ENCODE data around the gene RGS14. TPM values are rescaled to one million over a fixed set of nuclear protein-coding genes. Genes with fewer than 3 reads are reported as not detected.

RGS14 gene
- total and polyA plus RNA-seq, 7 experiments from 2014 or later, result 32.9 to 196 (median 100) TPM

GRCh38 chr5:177403102-177403791 is 45.5 kb downstream of the RGS14 start:
- Mint-ChIP-seq H3K27me3 (peaks cover 0 to 58% (median 0%) of the 10 kb centered on the region in 5 donors), H3K4me3 (peak overlapping the region; percentile 76 to 88 (median 84)), H3K36me3 (no peaks in the 10 kb centered on the region), H3K9me3 (peaks cover 0 to 2% (median 0%) of the 10 kb centered on the region in 11 donors), H3K4me1 (peaks cover 7 to 35% (median 23%) of the 10 kb centered on the region in 7 donors), H3K27ac (peak overlapping the region in 7 of 9 donors; percentile 23 to 80 (median 71))
- Histone ChIP-seq H3K4me1 (ENCODE audit: control insufficient read depth in 2 of 2, insufficient read depth in 2 of 2, low read length in 2 of 2) (peaks cover 25 to 33% of the 10 kb centered on the region in 2 donors), H3K27ac (ENCODE audit: low read depth, low read length) (peak overlapping the region; percentile 25), H3K36me3 (ENCODE audit: control insufficient read depth in 2 of 3, insufficient read depth in 3 of 3, low read length in 3 of 3) (no peaks in the 10 kb centered on the region), H3K4me3 (ENCODE audit: low read length) (peak overlapping the region; percentile 61), H3K27me3 (ENCODE audit: control insufficient read depth in 2 of 2, insufficient read depth in 2 of 2, low read length in 2 of 2) (no peaks in the 10 kb centered on the region), H3K9me3 (ENCODE audit: control insufficient read depth in 2 of 3, low read length in 3 of 3) (no peaks in the 10 kb centered on the region)
- ChIA-PET CTCF (interaction anchor here (0.6 to 9.6 kb wide), 27 partner anchors 9 to 289 kb away, joined by 3 to 189 read pairs (median 11); partner anchors contain the start of genes GRK6, PDLIM7, PRR7 and SLC34A1), POLR2A (interaction anchor here (0.6 to 9.5 kb wide), 18 partner anchors 11 to 95 kb away, joined by 3 to 210 read pairs (median 6); partner anchors contain the start of genes GRK6, PDLIM7 and PRR7)
- ATAC-seq (peak; percentile 45), DNase-seq (peak in 8 of 9 donors; percentile 48 to 64 (median 60))
- intact Hi-C loops (cut with micrococcal nuclease), result loop anchor here (1.0 to 2.0 kb wide), 10 partner anchors 26 to 270 kb away; partner anchors contain the start of genes PDLIM7 (in 2 of the 2), NSD1 (in 1 of the 2), PRR7 (in 1 of the 2) and RGS14 (in 1 of the 2)

- Histone ChIP-seq H3K27me3 (ENCODE audit: control insufficient read depth in 2 of 2, insufficient read depth in 2 of 2, low read length in 2 of 2) (no peaks in the 10 kb centered on the region), H3K27ac (ENCODE audit: low read depth, low read length) (peak overlapping the region; percentile 41), H3K9me3 (ENCODE audit: control insufficient read depth in 2 of 3, low read length in 3 of 3) (no peaks in the 10 kb centered on the region), H3K4me3 (ENCODE audit: low read length) (peak overlapping the region; percentile 61), H3K36me3 (ENCODE audit: control insufficient read depth in 2 of 3, insufficient read depth in 3 of 3, low read length in 3 of 3) (no peaks in the 10 kb centered on the region), H3K4me1 (ENCODE audit: control insufficient read depth in 2 of 2, insufficient read depth in 2 of 2, low read length in 2 of 2) (peaks cover 25 to 33% of the 10 kb centered on the region in 2 donors)
- intact Hi-C loops (cut with micrococcal nuclease), result loop anchor here (1.0 to 2.0 kb wide), 13 partner anchors 22 to 271 kb away; partner anchors contain the start of genes PDLIM7 (in 2 of the 2), PRR7 (in 2 of the 2), GRK6 (in 1 of the 2) and NSD1 (in 1 of the 2)
- H3K36me3 Mint-ChIP-seq, result no peaks in the 10 kb centered on the region
- peak overlapping the region in 1 of 9 donors; percentile 19 for H3K27ac Mint-ChIP-seq
- peak overlapping the region in 9 of 10 donors; percentile 76 to 88 (median 84) for H3K4me3 Mint-ChIP-seq
- H3K4me1 Mint-ChIP-seq, result peaks cover 7 to 35% (median 23%) of the 10 kb centered on the region in 7 donors
- ChIA-PET POLR2A (interaction anchor here (0.6 to 9.5 kb wide), 21 partner anchors 10 to 750 kb away, joined by 3 to 210 read pairs (median 6); partner anchors contain the start of genes GRK6 and PRR7), CTCF (interaction anchor here (0.6 to 9.6 kb wide), 25 partner anchors 9 to 290 kb away, joined by 3 to 189 read pairs (median 11); partner anchors contain the start of genes GRK6, PDLIM7, PRR7 and SLC34A1)
- peak; percentile 74 to 86 (median 84) for DNase-seq
- ATAC-seq, result peak; percentile 87
- H3K9me3 Mint-ChIP-seq, result peaks cover 0 to 2% (median 0%) of the 10 kb centered on the region in 11 donors
- H3K27me3 Mint-ChIP-seq, result peaks cover 0 to 54% (median 0%) of the 10 kb centered on the region in 5 donors
Observed at GRCh38 chr5:177403792-177404640, 46.3 kb downstream of the RGS14 start.

DNA sequence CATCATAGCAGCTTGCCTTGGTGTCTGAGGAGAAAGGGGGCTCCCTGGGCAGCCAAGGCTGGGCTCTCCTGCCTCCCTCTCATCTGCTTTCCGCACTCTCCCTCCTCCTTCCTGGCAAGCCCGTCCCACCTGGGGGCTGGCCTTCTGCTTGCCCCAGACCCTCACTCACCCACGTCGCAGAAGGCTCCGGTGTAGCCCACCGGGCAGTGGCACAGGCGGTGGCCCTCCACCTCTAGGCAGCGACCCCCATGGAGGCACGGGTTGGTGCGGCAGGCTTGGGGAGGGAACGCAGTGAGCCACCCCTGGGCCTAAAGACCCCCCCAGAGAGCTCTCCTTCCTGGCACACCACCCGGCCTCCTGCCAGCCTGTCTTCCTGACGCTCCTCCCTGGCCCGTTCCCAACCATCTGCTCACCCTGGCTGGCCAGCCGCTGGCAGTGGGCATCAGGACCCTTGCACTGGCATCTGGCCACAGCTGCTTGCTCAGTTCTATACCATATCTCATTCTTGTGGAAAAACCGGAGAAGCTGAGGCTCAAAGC is 47.0 kb downstream of the RGS14 start:
- H3K4me3 Mint-ChIP-seq, result peak overlapping the region in 9 of 10 donors; percentile 29 to 88 (median 58)
- Histone ChIP-seq H3K9me3 (ENCODE audit: control insufficient read depth in 2 of 3, low read length in 3 of 3) (no peaks in the 10 kb centered on the region), H3K4me3 (ENCODE audit: low read length) (peak overlapping the region; percentile 61), H3K27ac (ENCODE audit: low read depth, low read length) (peak overlapping the region; percentile 41), H3K36me3 (ENCODE audit: control insufficient read depth in 2 of 3, insufficient read depth in 3 of 3, low read length in 3 of 3) (no peaks in the 10 kb centered on the region), H3K4me1 (ENCODE audit: control insufficient read depth in 2 of 2, insufficient read depth in 2 of 2, low read length in 2 of 2) (peaks cover 25 to 33% of the 10 kb centered on the region in 2 donors), H3K27me3 (ENCODE audit: control insufficient read depth in 2 of 2, insufficient read depth in 2 of 2, low read length in 2 of 2) (no peaks in the 10 kb centered on the region)
- ATAC-seq (no peak), DNase-seq (no peak)
- peaks cover 0 to 2% (median 0%) of the 10 kb centered on the region in 11 donors for H3K9me3 Mint-ChIP-seq
- intact Hi-C loops (cut with micrococcal nuclease), result loop anchor here (1.0 to 2.0 kb wide), 4 partner anchors 22 to 97 kb away; partner anchors contain the start of genes GRK6 (in 1 of the 2) and PRR7 (in 1 of the 2)
- peak overlapping the region in 3 of 9 donors; percentile 19 to 58 (median 33) for H3K27ac Mint-ChIP-seq
- H3K4me1 Mint-ChIP-seq, result peaks cover 7 to 35% (median 23%) of the 10 kb centered on the region in 7 donors
- ChIA-PET POLR2A (interaction anchor here (0.7 to 9.5 kb wide), 14 partner anchors 9 to 750 kb away, joined by 3 to 210 read pairs (median 6); partner anchors contain the start of genes GRK6 and PRR7), CTCF (interaction anchor here (0.8 to 9.6 kb wide), 14 partner anchors 10 to 104 kb away, joined by 3 to 189 read pairs (median 26); partner anchors contain the start of genes GRK6, PRR7 and SLC34A1)
- no peaks in the 10 kb centered on the region for H3K36me3 Mint-ChIP-seq
- peaks cover 0 to 53% (median 0%) of the 10 kb centered on the region in 5 donors for H3K27me3 Mint-ChIP-seq

GRCh38 chr5:177405312-177405711 is 47.6 kb downstream of the RGS14 start:
- Histone ChIP-seq H3K9me3 (ENCODE audit: control insufficient read depth in 2 of 3, low read length in 3 of 3) (no peaks in the 10 kb centered on the region), H3K27ac (ENCODE audit: low read depth, low read length) (no peak overlapping the region), H3K36me3 (ENCODE audit: control insufficient read depth in 2 of 3, insufficient read depth in 3 of 3, low read length in 3 of 3) (no peaks in the 10 kb centered on the region), H3K4me1 (ENCODE audit: control insufficient read depth in 2 of 2, insufficient read depth in 2 of 2, low read length in 2 of 2) (peaks cover 25 to 33% of the 10 kb centered on the region in 2 donors), H3K4me3 (ENCODE audit: low read length) (no peak overlapping the region), H3K27me3 (ENCODE audit: control insufficient read depth in 2 of 2, insufficient read depth in 2 of 2, low read length in 2 of 2) (no peaks in the 10 kb centered on the region)
- H3K4me3 Mint-ChIP-seq, result peak overlapping the region in 3 of 10 donors; percentile 84 to 88 (median 86)
- intact Hi-C loops (cut with micrococcal nuclease), result loop anchor here in 1 of 2 donors (2.0 kb wide), 1 partner anchor 41 kb away; the partner anchor contains the start of gene PRR7
- no peaks in the 10 kb centered on the region for H3K36me3 Mint-ChIP-seq
- DNase-seq, result no peak
- H3K4me1 Mint-ChIP-seq, result peaks cover 7 to 35% (median 24%) of the 10 kb centered on the region in 7 donors
- no peak for ATAC-seq
- ChIA-PET CTCF (interaction anchor here (1.6 to 9.6 kb wide), 11 partner anchors 10 to 86 kb away, joined by 3 to 189 read pairs (median 41); partner anchors contain the start of genes GRK6 and PRR7), POLR2A (interaction anchor here (1.4 to 9.5 kb wide), 7 partner anchors 9 to 52 kb away, joined by 5 to 210 read pairs (median 48); partner anchors contain the start of genes GRK6 and PRR7)
- H3K9me3 Mint-ChIP-seq, result peaks cover 0 to 2% (median 0%) of the 10 kb centered on the region in 11 donors
- peaks cover 0 to 51% (median 0%) of the 10 kb centered on the region in 5 donors for H3K27me3 Mint-ChIP-seq
- no peak overlapping the region for H3K27ac Mint-ChIP-seq

DNA sequence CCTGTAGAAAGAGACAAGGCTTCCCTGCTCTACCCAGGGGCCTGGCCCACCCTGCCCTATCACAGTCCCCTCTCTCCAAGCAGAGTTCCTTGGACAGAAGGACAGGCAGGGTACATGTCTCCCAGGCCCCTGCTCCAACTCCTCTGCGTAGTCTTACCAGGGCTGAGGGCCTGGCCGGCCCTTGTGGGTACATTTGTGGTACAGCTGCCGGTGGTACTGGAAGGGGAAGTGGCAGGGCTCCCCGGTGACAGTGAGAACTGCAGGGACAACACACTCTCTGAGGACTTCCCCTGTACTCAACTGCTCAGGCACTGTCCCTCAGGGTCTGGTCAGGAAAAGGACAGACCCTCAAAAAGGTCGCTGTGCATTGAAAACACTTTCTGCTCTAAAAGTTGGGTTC is 48.1 kb downstream of the RGS14 start:
- peak overlapping the region in 1 of 10 donors; percentile 5 for H3K4me3 Mint-ChIP-seq
- DNase-seq (no peak), ATAC-seq (peak; percentile 39)
- H3K9me3 Mint-ChIP-seq, result peaks cover 0 to 2% (median 0%) of the 10 kb centered on the region in 11 donors
- Histone ChIP-seq H3K4me1 (ENCODE audit: control insufficient read depth in 2 of 2, insufficient read depth in 2 of 2, low read length in 2 of 2) (peaks cover 28 to 37% of the 10 kb centered on the region in 2 donors), H3K4me3 (ENCODE audit: low read length) (no peak overlapping the region), H3K9me3 (ENCODE audit: control insufficient read depth in 2 of 3, low read length in 3 of 3) (no peaks in the 10 kb centered on the region), H3K27ac (ENCODE audit: low read depth, low read length) (no peak overlapping the region), H3K27me3 (ENCODE audit: control insufficient read depth in 2 of 2, insufficient read depth in 2 of 2, low read length in 2 of 2) (no peaks in the 10 kb centered on the region), H3K36me3 (ENCODE audit: control insufficient read depth in 2 of 3, insufficient read depth in 3 of 3, low read length in 3 of 3) (no peaks in the 10 kb centered on the region)
- H3K27me3 Mint-ChIP-seq, result peaks cover 0 to 51% (median 0%) of the 10 kb centered on the region in 5 donors
- ChIA-PET CTCF (interaction anchor here (0.6 to 9.6 kb wide), 7 partner anchors 9 to 128 kb away, joined by 3 to 189 read pairs (median 44); partner anchors contain the start of genes GRK6 and PRR7), POLR2A (interaction anchor here (2.0 to 9.5 kb wide), 6 partner anchors 8 to 48 kb away, joined by 5 to 210 read pairs (median 68); partner anchors contain the start of genes GRK6 and PRR7)
- H3K36me3 Mint-ChIP-seq, result no peaks in the 10 kb centered on the region
- H3K27ac Mint-ChIP-seq, result no peak overlapping the region
- intact Hi-C loops (cut with micrococcal nuclease), result loop anchor here in 1 of 2 donors (2.0 kb wide), 1 partner anchor 41 kb away; the partner anchor contains the start of gene PRR7
- peaks cover 7 to 40% (median 29%) of the 10 kb centered on the region in 7 donors for H3K4me1 Mint-ChIP-seq

Data from naive thymus-derived CD4-positive, alpha-beta T cell (primary cell).